Stimulated activated CD4-positive, alpha-beta T cell treated with anti-CD3 and anti-CD28 coated beads, Interleukin-4, amount 100 ng/mL, for 48 hours (primary cell): Measurements from ENCODE around the gene EFR3B.
A peak's percentile ranks its signal among the peaks of the same experiment; 100 is the strongest.

Experiments
- DNase-seq, 2 donors: peaks; one replicate each; pipeline ENCODE4 v3.0.0-alpha.2; 2020; ENCODE audit warnings: low read depth in 2 of 2

Gene EFR3B

DNA sequence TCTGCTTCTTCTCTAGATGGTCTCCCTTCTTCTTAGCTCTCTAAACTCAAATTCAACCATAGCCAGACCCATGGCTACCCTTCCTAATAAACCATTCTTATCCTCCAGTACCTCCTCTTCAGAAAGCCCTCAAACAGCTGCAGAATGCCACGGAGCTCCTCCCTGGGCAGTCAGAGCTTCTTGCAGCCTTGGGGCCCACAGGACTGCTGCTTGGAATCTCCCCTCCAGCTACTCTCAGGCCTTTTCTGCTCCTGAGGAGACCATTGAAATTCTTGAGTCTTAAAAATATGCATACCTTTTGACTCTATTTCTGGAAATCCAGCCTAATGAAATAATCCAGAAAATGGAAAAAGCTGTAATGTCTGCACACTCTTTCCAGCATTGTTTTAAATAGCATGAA, 30.7 kb downstream of the EFR3B start:
- DNase-seq, result no peak

DNA sequence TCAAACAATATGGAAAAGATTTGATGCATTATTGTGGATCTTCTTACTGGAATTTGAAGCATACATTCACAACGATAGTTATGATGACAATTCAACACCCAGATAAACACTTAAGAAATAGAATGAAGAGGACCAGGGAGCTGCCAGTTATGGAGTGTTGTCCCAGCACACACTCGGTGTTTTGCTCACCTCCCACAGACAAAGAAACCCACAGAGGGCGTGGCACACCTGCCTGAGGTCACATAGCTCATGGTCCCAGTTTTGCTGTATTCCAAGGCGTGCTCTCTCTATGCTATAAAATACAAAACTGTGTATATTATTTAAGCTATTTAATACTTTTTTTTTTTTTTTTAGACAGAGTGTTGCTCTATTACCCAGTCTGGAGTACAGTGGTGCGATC, 31.1 kb downstream of the EFR3B start:
- no peak for DNase-seq

DNA sequence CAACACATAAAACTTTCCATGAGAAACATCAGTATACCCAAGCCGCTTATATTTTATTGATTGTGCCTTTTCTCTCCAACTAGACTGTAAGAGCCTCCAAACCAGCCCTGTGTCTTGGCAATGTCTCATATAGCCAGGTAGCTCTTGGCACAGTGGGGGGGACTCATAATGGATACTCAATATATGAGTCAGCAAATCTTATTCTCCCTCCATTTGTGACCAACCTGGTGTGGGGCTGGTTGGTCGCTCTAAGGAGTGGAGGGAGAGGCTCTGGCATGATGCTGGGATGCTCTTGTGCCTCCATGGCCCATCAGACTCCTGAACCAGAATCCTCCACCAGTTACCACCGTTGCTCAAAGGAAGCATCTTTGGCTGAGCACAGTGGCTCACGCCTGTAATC, 32.0 kb downstream of the EFR3B start:
- no peak for DNase-seq

DNA sequence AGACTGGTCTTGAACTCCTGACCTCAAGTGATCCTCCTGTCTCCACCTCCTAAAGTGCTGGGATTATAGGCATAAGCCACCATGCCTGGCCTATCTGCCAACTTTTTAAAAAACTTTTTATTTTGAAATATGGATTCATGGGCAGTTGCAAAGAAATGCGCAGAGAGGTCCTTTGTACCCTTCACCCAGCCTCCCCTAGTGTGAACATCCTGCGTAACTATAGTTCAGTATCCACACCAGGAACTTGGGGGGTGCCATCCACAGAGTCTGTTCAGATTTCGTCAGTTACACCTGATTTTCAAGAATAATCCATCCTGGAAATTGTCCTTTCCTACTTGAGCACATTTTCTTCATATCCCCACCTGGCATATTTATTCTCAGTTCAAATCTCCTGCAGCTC, 33.0 kb downstream of the EFR3B start:
- no peak for DNase-seq

DNA sequence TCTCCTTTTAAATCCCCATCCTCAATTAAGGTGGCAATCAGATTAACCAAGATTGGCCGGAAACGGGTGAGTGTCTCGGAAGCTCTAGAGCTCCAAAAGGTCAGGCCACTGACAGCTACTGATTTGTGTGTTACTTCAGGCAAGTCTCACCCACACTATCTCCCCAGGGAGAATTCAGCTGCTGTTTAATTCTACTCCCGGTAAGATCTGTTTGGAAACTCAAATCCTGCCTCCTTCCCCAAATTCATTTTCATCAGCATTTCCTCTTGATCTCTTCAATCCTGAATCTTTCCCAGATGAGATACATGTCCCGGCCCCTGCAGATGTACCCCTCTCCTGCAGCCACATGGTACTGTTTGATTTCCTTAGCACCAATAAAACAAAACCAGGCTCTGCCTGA, 34.9 kb downstream of the EFR3B start:
- no peak for DNase-seq

DNA sequence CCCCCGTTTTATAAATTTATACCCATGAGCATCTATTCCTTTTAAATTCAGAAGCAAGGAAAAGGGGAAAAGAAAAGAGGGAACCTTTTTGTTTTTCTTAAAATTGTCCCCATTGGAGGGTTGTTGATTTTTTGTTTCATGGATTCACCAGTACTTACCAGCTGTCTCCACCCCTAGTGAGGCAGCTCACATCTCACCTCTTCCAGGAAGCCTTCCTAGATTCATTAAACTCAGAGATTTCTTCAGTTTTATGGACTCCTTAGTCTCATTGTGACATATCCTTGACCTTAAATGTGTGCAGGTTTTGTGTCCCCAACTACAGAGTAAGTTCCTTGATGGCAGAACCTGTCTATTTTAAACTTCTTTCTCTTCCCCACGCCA, 35.9 kb downstream of the EFR3B start:
- DNase-seq, result no peak

DNA sequence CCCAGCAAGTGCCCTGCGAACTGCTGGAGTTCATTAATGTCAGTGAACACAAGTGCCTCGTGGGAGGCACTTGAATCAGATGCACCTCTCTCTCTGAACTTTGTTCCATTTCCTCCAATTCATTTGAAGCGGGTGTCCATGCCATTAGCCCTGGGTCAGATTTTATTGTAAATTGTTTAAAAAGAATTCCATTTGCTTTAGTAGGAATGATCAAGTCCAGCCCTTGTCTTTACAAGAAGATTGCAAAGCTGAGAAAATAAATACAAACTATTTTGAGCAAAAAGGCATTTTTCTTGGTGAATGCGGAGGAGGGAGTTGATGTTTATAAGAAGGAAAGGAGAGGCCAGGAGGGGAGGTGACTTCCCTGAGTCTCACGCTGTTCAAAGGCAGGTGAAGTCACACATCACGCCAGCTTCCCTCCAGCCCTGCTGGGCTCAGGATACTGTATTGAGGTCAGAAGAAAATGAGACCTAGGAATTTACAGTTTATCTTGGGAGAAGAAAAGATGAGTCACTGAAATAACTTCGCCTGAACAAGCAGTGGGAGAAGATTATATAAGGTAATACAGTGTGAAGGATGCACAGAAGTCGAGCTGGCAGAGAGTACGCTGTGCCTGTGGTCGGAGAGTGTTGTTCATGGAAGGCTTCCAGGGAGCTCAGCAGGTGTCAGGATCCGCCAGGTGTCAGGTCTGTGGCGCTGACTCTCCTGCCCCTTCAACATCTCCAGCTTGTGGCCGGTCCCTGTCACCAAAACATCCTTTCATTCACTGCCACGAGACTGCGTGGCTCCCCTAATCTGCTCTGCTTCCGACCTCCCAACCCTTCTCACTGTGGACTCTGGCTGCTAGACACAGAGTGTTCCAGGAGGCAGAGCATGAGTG, 36.5 kb downstream of the EFR3B start:
- DNase-seq, result no peak

DNA sequence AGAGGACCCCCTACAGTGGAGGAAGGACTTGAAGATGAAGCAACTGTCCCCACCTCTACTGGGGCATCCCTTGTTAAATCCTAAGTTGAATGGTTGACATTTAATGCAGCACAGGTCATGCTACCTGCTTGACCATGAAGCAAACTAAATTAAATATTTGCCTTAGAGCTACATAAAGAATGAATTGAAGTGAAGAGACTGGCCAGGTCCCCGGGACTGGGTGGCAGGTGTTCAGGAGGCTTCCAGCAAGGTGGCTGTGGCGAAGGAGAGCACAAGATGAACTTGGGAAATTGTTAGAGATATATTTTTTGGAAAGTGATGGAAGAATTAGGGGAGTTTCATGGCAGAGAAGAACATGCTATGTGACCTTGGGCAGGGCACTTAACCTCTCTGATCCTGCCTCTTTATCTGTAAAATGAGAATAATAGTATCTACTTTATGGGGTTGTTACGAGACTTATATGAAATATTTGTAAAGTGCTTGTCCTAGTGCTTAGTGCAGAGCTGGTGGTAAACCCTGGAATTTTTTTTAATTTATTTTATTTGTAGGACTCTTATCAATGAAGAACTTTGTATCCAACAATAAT, 37.3 kb downstream of the EFR3B start:
- DNase-seq, result no peak

DNA sequence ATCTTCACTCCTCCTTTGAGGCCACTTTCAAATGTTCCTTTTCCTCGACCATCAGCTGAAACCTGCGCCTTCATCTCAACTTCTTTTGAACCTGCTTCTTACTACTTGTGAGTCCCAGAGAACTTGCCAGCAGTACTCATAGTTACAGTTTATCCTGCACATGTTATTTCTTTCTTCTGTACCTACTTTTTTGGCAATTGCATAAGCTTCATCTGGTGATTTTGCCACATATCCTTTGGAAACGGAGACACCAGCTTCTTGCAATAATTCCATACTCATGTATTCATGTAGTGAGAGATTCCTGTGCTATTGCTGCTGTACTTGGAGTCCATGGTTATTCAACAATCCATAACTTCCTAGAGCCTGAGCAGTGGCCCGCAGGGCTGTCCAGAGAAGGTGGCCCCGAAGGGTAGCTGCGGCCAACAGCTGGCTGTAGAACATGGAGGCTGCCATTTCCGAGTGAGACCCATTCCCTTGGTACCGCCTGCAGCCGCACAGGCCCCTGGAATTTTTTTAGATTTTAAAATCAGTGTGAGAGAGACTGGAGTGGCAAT, 39.4 kb downstream of the EFR3B start:
- DNase-seq, result no peak

DNA sequence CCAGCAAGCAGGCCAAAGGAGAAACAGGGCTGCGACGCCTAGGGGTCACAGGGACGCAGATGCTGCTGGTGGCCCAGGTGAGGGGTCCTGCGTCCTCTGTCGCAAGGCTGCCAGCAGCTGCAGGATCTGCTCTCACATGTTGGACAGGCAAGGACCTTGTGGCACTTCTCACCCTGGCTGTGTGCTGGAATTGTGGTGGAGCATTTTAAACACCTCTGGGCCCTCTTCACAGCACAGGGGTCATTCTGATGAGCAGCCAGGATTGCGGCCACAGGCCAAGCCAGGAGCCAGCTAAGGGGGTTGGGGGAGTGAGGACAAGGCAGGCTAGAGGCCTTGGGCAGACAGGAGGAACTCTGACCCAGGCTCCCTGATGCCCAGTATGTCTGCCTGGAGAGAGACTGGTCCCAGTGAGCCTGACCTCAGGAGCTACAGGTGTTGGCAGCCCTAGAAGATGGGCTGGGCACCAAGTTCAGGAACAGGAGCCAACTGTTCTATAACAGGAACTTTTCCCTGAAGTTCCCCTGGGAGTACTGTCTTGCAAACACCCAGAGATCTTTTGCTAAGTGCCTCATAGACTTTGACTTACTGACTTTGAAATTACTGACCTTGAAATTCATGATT, 40.2 kb downstream of the EFR3B start:
- DNase-seq, result no peak

DNA sequence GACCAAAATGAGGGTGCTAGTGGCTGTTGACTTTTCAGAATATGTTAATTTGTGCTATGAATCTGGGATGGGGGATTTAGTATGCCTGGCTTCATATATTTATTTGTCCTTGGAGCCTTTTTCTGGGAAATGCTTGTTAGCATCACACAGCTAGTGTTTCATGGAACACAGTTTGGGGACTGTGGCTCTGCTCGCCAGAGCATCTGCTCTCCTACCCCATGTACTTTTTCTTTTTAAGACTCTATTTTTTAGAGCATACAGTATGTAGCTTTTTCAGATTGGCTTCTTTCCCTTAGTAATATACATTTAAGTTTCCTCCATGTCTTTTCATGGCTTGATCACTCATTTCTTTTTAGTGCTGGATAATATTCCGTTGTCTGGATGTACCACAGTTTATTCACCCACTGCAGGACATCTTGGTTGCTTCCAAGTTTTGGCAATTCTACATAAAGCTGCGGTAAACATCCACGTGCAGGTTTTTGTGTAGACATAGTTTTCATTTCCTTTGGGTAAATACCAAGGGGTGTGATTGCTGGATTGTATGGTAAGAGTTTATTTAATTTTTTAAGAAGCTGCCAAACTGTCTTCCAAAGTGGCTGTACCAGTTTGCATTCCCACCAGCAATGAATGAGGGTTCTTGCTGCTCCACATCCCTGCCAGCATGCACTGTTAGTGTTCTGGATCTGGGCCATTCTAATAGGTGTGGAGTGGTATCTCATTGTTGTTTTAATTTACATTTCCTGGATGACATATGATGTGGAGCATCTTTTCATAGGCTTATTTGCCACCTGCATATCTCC, 44.1 kb downstream of the EFR3B start:
- no peak for DNase-seq

DNA sequence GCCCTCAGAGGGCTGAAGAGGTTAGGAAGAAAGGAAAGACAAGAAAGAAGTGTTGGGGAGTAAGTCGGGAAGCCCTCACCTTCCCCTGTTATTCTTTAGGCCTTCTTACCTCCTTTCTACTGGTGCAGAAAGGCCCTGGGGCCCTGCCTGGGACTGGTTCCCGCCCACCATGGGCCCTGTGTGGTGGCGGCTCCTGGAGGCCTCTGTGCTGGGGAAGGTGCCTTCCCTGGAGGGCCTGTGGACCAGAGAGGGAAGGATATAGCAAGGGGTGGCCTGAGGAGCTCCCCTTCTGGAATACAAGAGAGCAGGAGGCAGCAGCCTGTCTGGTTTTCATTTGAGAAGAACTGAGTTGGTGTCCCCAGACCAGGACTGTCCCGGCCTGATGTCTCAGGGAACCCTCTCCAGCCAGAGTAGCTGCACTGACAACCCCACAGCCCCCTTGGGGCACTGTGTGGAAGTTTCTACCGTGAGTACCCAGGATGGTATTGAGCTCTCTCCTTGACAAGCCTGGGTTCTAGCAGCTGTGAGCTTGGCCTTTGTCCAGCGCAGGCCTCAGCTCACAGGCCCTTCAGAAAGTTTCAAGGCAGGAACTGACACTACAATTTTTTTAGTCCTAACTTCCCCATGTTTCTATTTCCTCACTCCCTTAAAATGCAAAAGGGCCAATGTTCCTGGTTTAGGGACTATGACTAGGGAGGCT, 47.1 kb downstream of the EFR3B start:
- no peak for DNase-seq

DNA sequence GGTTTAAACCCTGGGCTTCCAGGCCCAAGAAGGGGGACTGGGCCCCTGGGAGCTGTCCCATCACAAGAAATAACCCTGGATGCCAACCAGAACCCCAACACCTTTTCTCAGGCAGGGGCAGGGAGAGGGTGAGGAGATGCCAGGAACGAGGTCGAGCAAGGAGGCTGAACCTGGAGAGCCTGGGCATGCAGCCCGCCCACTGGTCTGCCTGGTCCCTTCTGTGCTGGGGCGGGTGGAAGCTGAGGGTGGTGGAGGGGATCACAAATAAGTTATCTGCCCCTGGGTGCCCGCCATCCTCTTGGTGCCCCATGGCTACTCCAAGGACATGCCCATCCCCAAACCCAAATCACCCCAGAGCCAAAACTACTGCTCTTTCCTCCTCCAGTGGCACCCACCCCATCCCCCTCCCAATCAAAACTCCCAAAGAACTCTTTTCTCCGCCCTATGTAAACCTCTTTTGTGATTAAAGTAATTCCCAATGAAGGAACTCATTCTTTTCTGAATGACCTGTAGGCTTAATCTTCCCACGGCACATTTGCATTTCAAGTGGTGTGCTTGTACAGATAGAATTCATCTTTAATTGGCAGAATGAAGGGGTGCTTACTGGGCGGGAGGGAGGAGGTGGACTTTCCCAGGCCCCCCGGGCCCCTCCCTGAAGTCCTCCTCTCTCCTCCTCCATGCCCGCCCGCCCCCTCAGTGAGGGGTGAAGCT, 47.9 kb downstream of the EFR3B start:
- DNase-seq, result no peak

DNA sequence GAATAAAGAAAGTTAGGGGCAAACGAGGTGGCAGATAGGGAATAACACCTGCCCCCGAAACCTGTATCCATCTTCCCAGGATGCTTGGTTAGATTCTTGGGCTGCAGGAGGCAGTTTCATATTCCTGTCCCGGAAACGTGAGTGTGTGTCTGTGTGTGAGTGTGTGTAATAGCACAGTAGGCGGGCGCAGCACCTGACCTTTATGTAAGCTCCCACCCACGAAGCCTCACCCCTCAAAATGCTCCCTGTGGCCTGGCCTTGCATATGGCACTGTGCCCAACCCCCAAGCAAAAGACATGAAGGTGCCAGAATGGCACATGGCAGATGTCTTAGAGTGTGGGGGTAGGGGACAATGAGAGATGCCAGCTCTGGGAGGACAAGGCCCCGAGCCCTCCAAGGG, 48.9 kb downstream of the EFR3B start:
- DNase-seq, result no peak

DNA sequence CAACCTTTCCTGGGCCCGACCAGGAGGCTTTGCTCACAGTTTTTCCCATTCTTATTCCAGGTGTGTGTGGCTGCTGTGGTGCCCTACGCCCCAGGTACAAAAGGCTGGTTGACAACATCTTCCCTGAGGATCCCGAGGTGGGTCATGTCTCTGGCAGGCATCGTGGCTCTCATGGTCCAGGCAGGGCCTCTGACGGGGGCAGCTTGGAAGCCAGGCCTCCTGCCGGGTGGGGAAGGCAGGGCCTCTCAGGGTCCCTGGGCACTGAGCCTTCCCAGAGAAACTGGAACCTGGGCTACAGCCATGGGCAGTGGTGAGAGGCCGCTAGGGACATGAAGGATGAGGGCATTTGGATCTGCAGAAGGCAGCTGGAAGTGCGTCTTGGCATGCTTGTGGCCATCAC, 49.4 kb downstream of the EFR3B start:
- DNase-seq, result no peak

DNA sequence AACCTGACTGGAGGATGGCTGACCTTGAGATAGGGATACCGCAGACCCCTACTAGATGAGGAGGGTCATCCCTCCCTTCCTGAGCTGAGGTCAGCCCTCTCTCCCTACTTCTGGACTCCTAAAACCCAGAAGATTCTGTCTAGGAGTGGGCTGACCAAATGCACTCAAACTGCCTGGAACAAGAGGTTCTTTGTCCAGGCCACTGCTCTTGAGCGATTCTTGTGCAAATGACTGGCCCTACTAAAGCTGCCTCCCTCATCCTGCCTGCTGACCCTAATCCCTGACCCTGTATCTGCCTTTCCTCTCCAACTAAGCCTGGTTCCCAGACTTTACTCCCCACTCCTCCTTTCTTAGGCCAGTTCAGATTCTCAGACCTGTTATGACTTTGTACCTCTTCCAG, 56.2 kb downstream of the EFR3B start:
- DNase-seq, result no peak

DNA sequence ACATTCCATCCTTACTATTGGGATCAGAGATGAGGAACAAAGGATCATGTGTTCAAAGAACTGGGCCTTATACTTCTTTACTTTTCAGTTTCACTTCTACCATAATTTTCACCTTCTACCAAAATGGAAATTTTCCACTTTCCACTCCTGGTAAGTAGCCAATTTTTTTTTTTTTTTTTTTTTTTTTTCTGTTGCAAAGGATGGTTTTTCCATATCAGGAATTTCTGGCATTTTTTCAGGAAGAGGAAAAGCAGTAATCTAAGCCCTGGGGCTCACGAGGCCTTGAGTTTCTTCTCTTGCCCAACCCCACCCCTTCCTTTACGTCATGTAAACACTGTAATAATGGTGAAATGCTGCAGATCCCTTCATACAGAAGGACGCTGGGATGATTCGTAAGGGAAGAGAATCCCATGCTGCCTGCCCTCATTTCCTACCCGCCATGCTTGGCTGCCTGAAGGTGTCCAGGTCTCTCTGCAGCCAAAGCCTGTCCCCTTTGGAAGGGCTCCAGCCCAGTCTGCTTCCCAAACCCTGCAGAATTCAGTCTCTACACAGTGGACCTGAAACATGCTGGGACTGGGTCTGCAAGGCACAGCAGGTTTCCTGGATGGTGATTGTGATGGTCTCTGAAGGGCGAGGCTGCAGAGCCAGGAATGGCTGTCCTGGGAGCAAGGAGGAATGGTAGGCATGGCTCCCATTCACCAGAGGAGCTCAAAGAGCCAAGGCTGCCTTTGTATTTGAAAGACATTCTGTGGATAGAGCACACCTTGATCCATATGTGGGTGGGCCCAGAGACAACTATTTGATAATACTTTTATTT, 57.0 kb downstream of the EFR3B start:
- no peak for DNase-seq

DNA sequence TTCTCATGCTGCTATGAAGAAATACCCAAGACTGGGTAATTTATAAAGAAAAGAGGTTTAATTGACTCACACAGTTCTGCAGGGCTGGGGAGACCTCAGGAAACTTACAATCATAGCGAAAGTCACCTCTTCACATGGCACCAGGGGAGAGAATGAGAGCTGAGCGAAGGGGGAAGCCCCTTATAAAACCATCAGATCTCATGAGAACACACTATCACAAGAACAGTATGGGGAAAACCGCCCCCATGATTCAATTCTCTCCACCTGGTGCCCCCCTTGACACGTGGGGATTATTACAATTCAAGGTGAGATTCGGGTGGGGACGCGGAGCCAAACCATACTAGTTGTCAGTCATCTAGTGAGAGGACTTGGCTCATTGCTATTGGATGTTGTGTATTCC, 60.5 kb downstream of the EFR3B start:
- DNase-seq, result peak in 1 of 2 donors; percentile 18

DNA sequence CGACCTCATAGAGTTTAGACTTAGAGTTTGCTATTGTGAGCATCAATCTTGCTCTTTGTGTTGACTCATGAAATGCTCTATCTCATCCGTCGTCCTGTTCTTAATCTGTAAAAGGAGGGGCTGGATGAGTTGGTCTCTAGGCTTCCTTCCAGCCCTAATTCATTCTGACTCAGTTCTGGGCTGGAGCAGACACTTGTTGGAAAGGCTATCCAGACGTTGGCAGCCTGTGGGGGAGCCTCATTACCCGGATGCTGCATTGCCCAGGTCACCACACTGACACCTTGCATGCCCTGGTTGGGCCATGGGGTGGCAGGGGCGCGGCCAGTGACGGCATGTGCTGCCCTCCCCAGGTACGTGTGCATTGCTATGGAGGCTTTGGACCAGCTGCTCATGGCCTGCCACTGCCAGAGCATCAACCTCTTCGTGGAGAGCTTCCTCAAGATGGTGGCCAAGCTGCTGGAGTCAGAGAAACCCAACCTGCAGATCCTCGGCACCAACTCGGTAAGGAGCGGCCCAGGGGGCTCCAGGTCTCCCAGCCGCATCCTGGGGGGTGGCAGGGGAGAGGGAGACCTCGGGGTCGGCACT, 61.5 kb downstream of the EFR3B start:
- DNase-seq, result no peak

DNA sequence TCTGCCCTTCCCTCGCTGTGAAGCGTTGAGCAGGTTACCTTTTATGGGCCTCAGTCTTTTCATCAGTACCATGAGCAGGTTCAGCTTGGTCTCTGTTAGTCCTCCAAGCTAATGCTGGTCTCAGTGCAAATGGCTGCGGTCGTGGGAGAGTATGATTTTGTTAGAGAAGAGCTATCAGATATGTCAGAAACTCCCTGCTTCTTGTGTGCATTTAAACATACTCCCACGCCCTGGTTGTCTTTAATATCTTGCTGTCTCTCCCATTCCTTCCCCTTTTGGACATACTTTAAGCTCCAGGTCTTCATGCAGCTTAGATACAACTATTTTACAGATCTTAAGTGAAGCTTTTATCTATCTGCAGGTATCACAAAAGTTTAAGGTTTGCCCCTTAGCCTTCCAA, 62.9 kb downstream of the EFR3B start:
- DNase-seq, result no peak
